ENCODE data around the gene SCAPER. TPM values are rescaled to one million over a fixed set of nuclear protein-coding genes. Genes with fewer than 3 reads are reported as not detected.

SCAPER gene
- total RNA-seq, 1 experiment from 2014 or later = 15.3 TPM

GRCh38 chr15:76311100-76311953, 593.8 kb downstream of the SCAPER start, which contains the start of gene ETFA:
ETFA (minus strand) TSS chr15:76311469; CDS start chr15:76311388, 81 bp downstream.
- TF ChIP-seq SIN3A (IDR thresholded peaks at IDR 0.05; ENCODE audit: borderline replicate concordance, insufficient read depth, low read depth, low read length) (no peak), TCF7L2 (IDR thresholded peaks at IDR 0.05; ENCODE audit: low read depth, low read length) (0 out of 2 replicates have a peak, but pooled peaks have one; percentile 47), POLR2AphosphoS5 (IDR thresholded peaks at IDR 0.05; ENCODE audit: low read depth, low read length) (peak; percentile 80)
- TF ChIP-seq, protein P1, sequence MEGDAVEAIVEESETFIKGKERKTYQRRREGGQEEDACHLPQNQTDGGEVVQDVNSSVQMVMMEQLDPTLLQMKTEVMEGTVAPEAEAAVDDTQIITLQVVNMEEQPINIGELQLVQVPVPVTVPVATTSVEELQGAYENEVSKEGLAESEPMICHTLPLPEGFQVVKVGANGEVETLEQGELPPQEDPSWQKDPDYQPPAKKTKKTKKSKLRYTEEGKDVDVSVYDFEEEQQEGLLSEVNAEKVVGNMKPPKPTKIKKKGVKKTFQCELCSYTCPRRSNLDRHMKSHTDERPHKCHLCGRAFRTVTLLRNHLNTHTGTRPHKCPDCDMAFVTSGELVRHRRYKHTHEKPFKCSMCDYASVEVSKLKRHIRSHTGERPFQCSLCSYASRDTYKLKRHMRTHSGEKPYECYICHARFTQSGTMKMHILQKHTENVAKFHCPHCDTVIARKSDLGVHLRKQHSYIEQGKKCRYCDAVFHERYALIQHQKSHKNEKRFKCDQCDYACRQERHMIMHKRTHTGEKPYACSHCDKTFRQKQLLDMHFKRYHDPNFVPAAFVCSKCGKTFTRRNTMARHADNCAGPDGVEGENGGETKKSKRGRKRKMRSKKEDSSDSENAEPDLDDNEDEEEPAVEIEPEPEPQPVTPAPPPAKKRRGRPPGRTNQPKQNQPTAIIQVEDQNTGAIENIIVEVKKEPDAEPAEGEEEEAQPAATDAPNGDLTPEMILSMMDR (IDR thresholded peaks at IDR 0.05) = no peak
- TF ChIP-seq, protein P2, sequence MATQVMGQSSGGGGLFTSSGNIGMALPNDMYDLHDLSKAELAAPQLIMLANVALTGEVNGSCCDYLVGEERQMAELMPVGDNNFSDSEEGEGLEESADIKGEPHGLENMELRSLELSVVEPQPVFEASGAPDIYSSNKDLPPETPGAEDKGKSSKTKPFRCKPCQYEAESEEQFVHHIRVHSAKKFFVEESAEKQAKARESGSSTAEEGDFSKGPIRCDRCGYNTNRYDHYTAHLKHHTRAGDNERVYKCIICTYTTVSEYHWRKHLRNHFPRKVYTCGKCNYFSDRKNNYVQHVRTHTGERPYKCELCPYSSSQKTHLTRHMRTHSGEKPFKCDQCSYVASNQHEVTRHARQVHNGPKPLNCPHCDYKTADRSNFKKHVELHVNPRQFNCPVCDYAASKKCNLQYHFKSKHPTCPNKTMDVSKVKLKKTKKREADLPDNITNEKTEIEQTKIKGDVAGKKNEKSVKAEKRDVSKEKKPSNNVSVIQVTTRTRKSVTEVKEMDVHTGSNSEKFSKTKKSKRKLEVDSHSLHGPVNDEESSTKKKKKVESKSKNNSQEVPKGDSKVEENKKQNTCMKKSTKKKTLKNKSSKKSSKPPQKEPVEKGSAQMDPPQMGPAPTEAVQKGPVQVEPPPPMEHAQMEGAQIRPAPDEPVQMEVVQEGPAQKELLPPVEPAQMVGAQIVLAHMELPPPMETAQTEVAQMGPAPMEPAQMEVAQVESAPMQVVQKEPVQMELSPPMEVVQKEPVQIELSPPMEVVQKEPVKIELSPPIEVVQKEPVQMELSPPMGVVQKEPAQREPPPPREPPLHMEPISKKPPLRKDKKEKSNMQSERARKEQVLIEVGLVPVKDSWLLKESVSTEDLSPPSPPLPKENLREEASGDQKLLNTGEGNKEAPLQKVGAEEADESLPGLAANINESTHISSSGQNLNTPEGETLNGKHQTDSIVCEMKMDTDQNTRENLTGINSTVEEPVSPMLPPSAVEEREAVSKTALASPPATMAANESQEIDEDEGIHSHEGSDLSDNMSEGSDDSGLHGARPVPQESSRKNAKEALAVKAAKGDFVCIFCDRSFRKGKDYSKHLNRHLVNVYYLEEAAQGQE (IDR thresholded peaks at IDR 0.05; ENCODE audit: insufficient read depth in 1 of 2, low read depth in 2 of 2, low read length in 1 of 2) = 0 out of 4 replicates have a peak, but pooled peaks of 1 of the 2 experiments have one; percentile 40
- Histone ChIP-seq H3K9me3 (ENCODE audit: control insufficient read depth, insufficient read depth, low read depth, low read length) (no peaks in the 10 kb centered on the region), H3K27ac (ENCODE audit: low read length) (peak within 1 kb of the TSS; percentile 92), H3K4me3 (ENCODE audit: low read depth in 2 of 2, low read length in 2 of 2) (peak within 1 kb of the TSS; percentile 83 to 89), H3K36me3 (ENCODE audit: control insufficient read depth, insufficient read depth, low read length) (no peaks in the 10 kb centered on the region), H3K27me3 (ENCODE audit: control insufficient read depth, insufficient read depth, low read length) (no peaks in the 10 kb centered on the region), H3K4me1 (ENCODE audit: control insufficient read depth, insufficient read depth, low read length) (peaks cover 26% of the 10 kb centered on the region)
- ATAC-seq (peak; percentile 97), DNase-seq (ENCODE audit: low read depth, low spot score) (peak; percentile 87)
- intact Hi-C loops (cut with micrococcal nuclease; ENCODE audit: unreplicated experiment) (no loop called here), in situ Hi-C loops (cut with HindIII; ENCODE audit: low pct_unique_long_range_greater_than_20kb, low sequenced_read_pairs) (no loop called here)
- POLR2A ChIA-PET = no interaction called here
- CTCF ChIA-PET = interaction anchor here (0.6 kb wide), 1 partner anchor 142 kb away, joined by 3 read pairs; no protein-coding TSS in a partner anchor
- BruUV-seq (replicated peaks) = no TSS peak

GRCh38 chr15:76310475-76311099, 594.6 kb downstream of the SCAPER start:
- ChIA-PET CTCF (interaction anchor here (0.8 kb wide), 1 partner anchor 16 kb away, joined by 11 read pairs; no protein-coding TSS in a partner anchor), POLR2A (no interaction called here)
- peaks cover 29% of the 10 kb centered on the region for H3K4me1 ChIP-seq (ENCODE audit: control insufficient read depth, insufficient read depth, low read length)
- intact Hi-C loops (cut with micrococcal nuclease; ENCODE audit: unreplicated experiment) = no loop called here
- no peaks in the 10 kb centered on the region for H3K9me3 ChIP-seq (ENCODE audit: control insufficient read depth, insufficient read depth, low read depth, low read length)
- H3K4me3 ChIP-seq (ENCODE audit: low read depth in 2 of 2, low read length in 2 of 2) = peak overlapping the region; percentile 83 to 89
- peak overlapping the region; percentile 92 for H3K27ac ChIP-seq (ENCODE audit: low read length)
- no peak for TF ChIP-seq SIN3A (IDR thresholded peaks at IDR 0.05; ENCODE audit: borderline replicate concordance, insufficient read depth, low read depth, low read length)
- no peak for TF ChIP-seq POLR2AphosphoS5 (IDR thresholded peaks at IDR 0.05; ENCODE audit: low read depth, low read length)
- TF ChIP-seq, protein P1 (IDR thresholded peaks at IDR 0.05) = no peak
- TF ChIP-seq, protein P2 (IDR thresholded peaks at IDR 0.05; ENCODE audit: insufficient read depth in 1 of 2, low read depth in 2 of 2, low read length in 1 of 2) = no peak
- TF ChIP-seq TCF7L2 (IDR thresholded peaks at IDR 0.05; ENCODE audit: low read depth, low read length) = no peak
- ATAC-seq = peak; percentile 20
- BruUV-seq (replicated peaks) = TSS peak; percentile 77
- H3K36me3 ChIP-seq (ENCODE audit: control insufficient read depth, insufficient read depth, low read length) = no peaks in the 10 kb centered on the region
- in situ Hi-C loops (cut with HindIII; ENCODE audit: low pct_unique_long_range_greater_than_20kb, low sequenced_read_pairs) = no loop called here
- no peak for DNase-seq (ENCODE audit: low read depth, low spot score)
- no peaks in the 10 kb centered on the region for H3K27me3 ChIP-seq (ENCODE audit: control insufficient read depth, insufficient read depth, low read length)
